HCT116 (cell line): ENCODE data around the gene DYNLT1. TPM values are rescaled to one million over a fixed set of nuclear protein-coding genes. Genes with fewer than 3 reads are reported as not detected.
"Not testable (repeated sequence)": the region's sequence is repeated elsewhere in the genome, so short reads cannot be mapped to it uniquely, and the experiment has no call there.

Experiments
- ATAC-seq: fragments of 200-7000 bp; cut with Tn5 transposase; 2 replicates; pipeline ENCODE4 v1.9.1; 2020; ENCODE audit warnings: mild to moderate bottlenecking, moderate library complexity
- BruUV-seq: library from RNA; stranded (reverse); fragments of 400-500 nt; replicated peaks from 2 replicates; lab custom pipeline; 2021; lab: Mats Ljungman, UMichigan
- CTCF ChIA-PET: fragments of 300-600 bp; sonication (Branson Sonifier 250); formaldehyde crosslinking; loops from one replicate; lab custom pipeline; 2021; ENCODE audit warnings: antibody characterized with exemption; lab: Charles Lee
- POLR2A ChIA-PET: fragments of 300-600, 350-600 bp; sonication (Branson Sonifier 250); formaldehyde crosslinking; loops from one replicate; lab custom pipeline; 2021; ENCODE audit warnings: antibody characterized with exemption; lab: Charles Lee
- RAD21 ChIA-PET, 2 experiments: fragments of 300-600 bp; sonication (Branson Sonifier 250); formaldehyde crosslinking; loops; one replicate each; lab custom pipeline; 2023; ENCODE audit warnings: low total read pairs in 2 of 2; ENCODE audit not compliant: uncharacterized antibody in 2 of 2, unreplicated experiment in 2 of 2, low non-redundant PET in 1 of 2; lab: Charles Lee
- DNase-seq: peaks from one replicate; pipeline ENCODE4 v3.0.0-alpha.2; 2010; ENCODE audit warnings: low read depth, low spot score
- H2AFZ ChIP-seq: fragments of 200-600 bp; shearing (Covaris generic), sonication (generic); 2 replicates; pipeline ENCODE4 v1.6.1; 2017; ENCODE audit warnings: low read depth, mixed run types, mixed read lengths, antibody characterized with exemption, low read length; ENCODE audit not compliant: poor library complexity, severe bottlenecking
- H3K27ac ChIP-seq: 2 replicates; pipeline ENCODE4 v1.5.1; 2012; ENCODE audit warnings: low read depth, low read length
- H3K27me3 ChIP-seq: fragments of 200-600 bp; sonication (generic); 2 replicates; pipeline ENCODE4 v1.6.1; 2016; ENCODE audit warnings: mixed run types, low read length, mixed read lengths; ENCODE audit not compliant: insufficient read depth
- H3K36me3 ChIP-seq, 2 experiments: fragments of 200-500 bp in 1 of 2; fragments of 200-600 bp in 1 of 2; sonication (Bioruptor generic) in 1 of 2; sonication (generic) in 1 of 2; 2 replicates each; pipeline versions ENCODE4 v1.5.1 to v1.6.1; 2014 to 2016; ENCODE audit warnings: low read length in 2 of 2, inconsistent platforms in 1 of 2, mixed read lengths in 1 of 2, mixed run types in 1 of 2; ENCODE audit not compliant: insufficient read depth in 2 of 2, control insufficient read depth in 1 of 2
- H3K4me1 ChIP-seq, 2 experiments: fragments of 200-600 bp in 1 of 2; sonication (generic) in 1 of 2; 2 replicates each; pipeline versions ENCODE4 v1.5.1 to v1.6.1; 2012 to 2017; ENCODE audit warnings: low read length in 2 of 2, inconsistent platforms in 1 of 2, mild to moderate bottlenecking in 1 of 2, mixed read lengths in 1 of 2, mixed run types in 1 of 2, moderate library complexity in 1 of 2; ENCODE audit not compliant: insufficient read depth in 2 of 2, control insufficient read depth in 1 of 2
- H3K4me2 ChIP-seq: fragments of 200-600 bp; sonication (generic); 2 replicates; pipeline ENCODE4 v1.6.1; 2017; ENCODE audit warnings: mixed run types, low read length, mixed read lengths
- H3K4me3 ChIP-seq, 2 experiments: fragments of 200-600 bp in 1 of 2; sonication (generic) in 1 of 2; replicated peaks in 1 of 2; 2 replicates each; pipeline ENCODE4 v1.5.1; 2011 to 2016; ENCODE audit warnings: low read length in 2 of 2, control low read depth in 1 of 2, low read depth in 1 of 2, mild to moderate bottlenecking in 1 of 2, mixed read lengths in 1 of 2, mixed run types in 1 of 2
- H3K79me2 ChIP-seq: fragments of 200-600 bp; sonication (generic); 2 replicates; pipeline ENCODE4 v1.6.1; 2017; ENCODE audit warnings: mild to moderate bottlenecking, mixed run types, low read length, moderate library complexity, mixed read lengths; ENCODE audit not compliant: insufficient read depth
- H3K9ac ChIP-seq: fragments of 200-600 bp; sonication (generic); 2 replicates; pipeline ENCODE4 v1.6.1; 2016; ENCODE audit warnings: low read length, mixed read lengths
- H3K9me2 ChIP-seq: fragments of 200-600 bp; sonication (generic), shearing (Covaris generic); 2 replicates; pipeline ENCODE4 v1.6.1; 2017; ENCODE audit warnings: mixed run types, mild to moderate bottlenecking, moderate library complexity; ENCODE audit not compliant: insufficient read depth
- H3K9me3 ChIP-seq, 2 experiments: fragments of 200-500 bp in 1 of 2; fragments of 200-600 bp in 1 of 2; sonication (Bioruptor generic) in 1 of 2; sonication (generic) in 1 of 2; 2 replicates each; pipeline ENCODE4 v1.6.1; 2014 to 2017; ENCODE audit warnings: low read length in 2 of 2, mixed read lengths in 2 of 2, inconsistent platforms in 1 of 2, low read depth in 1 of 2, mild to moderate bottlenecking in 1 of 2, mixed run types in 1 of 2, moderate library complexity in 1 of 2; ENCODE audit not compliant: control insufficient read depth in 1 of 2, insufficient read depth in 1 of 2
- H4K20me1 ChIP-seq: fragments of 200-600 bp; sonication (generic), shearing (Covaris generic); 2 replicates; pipeline ENCODE4 v1.6.1; 2017; ENCODE audit warnings: mixed run types, mild to moderate bottlenecking, moderate library complexity; ENCODE audit not compliant: insufficient read depth
- CBX3 ChIP-seq: IDR thresholded peaks from 2 replicates; pipeline ENCODE4 v1.6.1; 2012; ENCODE audit warnings: low read depth
- CEBPB ChIP-seq: IDR thresholded peaks from 2 replicates; pipeline ENCODE4 v1.6.1; 2012; ENCODE audit warnings: low read depth
- FOSL1 ChIP-seq: IDR thresholded peaks from 2 replicates; pipeline ENCODE4 v1.6.1; 2012; ENCODE audit warnings: low read depth
- JUND ChIP-seq: IDR thresholded peaks from 2 replicates; pipeline ENCODE4 v1.6.1; 2012
- RAD21 ChIP-seq: IDR thresholded peaks from 2 replicates; pipeline ENCODE4 v1.6.1; 2012; ENCODE audit warnings: low read depth, mild to moderate bottlenecking
- SP1 ChIP-seq: IDR thresholded peaks from 2 replicates; pipeline ENCODE4 v1.6.1; 2012; ENCODE audit warnings: low read depth
- SRF ChIP-seq: IDR thresholded peaks from 2 replicates; pipeline ENCODE4 v1.6.1; 2012; ENCODE audit warnings: low read depth
- TCF7L2 ChIP-seq: IDR thresholded peaks from 2 replicates; pipeline ENCODE4 v1.7.0; 2011; ENCODE audit warnings: borderline replicate concordance, inconsistent platforms; ENCODE audit not compliant: insufficient read depth, insufficient read length; ENCODE audit errors: extremely low read depth
- YY1 ChIP-seq: IDR thresholded peaks from 2 replicates; pipeline ENCODE4 v1.6.1; 2011; ENCODE audit warnings: low read length, low read depth, moderate library complexity, mild to moderate bottlenecking; ENCODE audit not compliant: insufficient replicate concordance; ENCODE audit errors: extremely low read depth
- intact Hi-C: fragments of 100-400 bp; cut with micrococcal nuclease; formaldehyde crosslinking; loops from 2 replicates; pipeline ENCODE4 v1.10.0; 2022
- total RNA-seq: library from RNA; stranded (reverse); gene quantifications from one replicate; pipeline ENCODE4 v1.2.1, GENCODE V29; 2021; ENCODE audit not compliant: unreplicated experiment
- TF ChIP-seq, protein P1 (sequence below), 3 experiments: fragments of 200-600 bp in 1 of 3; sonication (generic) in 1 of 3; IDR thresholded peaks in 2 of 3; conservative IDR thresholded peaks in 1 of 3; 2 replicates each; pipeline ENCODE4 v1.5.1; 2012 to 2017; ENCODE audit warnings: low read depth in 2 of 3, low read length in 2 of 3, antibody characterized with exemption in 1 of 3, borderline replicate concordance in 1 of 3, control low read depth in 1 of 3, mild to moderate bottlenecking in 1 of 3, mixed read lengths in 1 of 3, mixed run types in 1 of 3, moderate library complexity in 1 of 3; ENCODE audit not compliant: insufficient read depth in 1 of 3
- TF ChIP-seq, protein P2 (sequence below): IDR thresholded peaks from 2 replicates; pipeline ENCODE4 v1.6.1; 2012

DYNLT1 gene
- total RNA-seq, 1 experiment from 2014 or later, result 239 TPM

DNA sequence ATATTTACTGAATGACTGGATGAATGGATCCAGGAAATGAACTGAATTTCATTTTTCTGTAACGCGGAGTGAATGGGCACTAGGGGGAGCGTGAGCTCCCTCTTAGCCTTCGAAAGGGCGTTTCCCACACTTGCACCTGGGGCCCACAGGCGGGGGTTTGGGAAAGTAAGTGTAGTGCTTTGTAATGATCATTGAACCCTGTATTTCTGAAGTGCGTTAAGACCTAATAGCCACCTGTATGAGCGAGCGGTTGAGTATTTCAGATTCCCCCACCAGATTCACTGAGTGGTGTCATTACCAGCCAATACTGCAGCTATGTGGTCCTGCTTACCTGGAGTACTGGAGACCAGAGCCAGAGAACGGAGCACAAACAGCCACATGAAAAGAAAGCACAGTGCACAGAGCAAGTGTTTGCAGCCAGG is 15.8 kb upstream of the DYNLT1 start:
- peaks cover 22 to 38% of the 10 kb centered on the region in 2 experiments for H3K4me1 ChIP-seq
- no peak for TF ChIP-seq YY1
- TF ChIP-seq RAD21, result peak; percentile 59
- TF ChIP-seq, protein P1, sequence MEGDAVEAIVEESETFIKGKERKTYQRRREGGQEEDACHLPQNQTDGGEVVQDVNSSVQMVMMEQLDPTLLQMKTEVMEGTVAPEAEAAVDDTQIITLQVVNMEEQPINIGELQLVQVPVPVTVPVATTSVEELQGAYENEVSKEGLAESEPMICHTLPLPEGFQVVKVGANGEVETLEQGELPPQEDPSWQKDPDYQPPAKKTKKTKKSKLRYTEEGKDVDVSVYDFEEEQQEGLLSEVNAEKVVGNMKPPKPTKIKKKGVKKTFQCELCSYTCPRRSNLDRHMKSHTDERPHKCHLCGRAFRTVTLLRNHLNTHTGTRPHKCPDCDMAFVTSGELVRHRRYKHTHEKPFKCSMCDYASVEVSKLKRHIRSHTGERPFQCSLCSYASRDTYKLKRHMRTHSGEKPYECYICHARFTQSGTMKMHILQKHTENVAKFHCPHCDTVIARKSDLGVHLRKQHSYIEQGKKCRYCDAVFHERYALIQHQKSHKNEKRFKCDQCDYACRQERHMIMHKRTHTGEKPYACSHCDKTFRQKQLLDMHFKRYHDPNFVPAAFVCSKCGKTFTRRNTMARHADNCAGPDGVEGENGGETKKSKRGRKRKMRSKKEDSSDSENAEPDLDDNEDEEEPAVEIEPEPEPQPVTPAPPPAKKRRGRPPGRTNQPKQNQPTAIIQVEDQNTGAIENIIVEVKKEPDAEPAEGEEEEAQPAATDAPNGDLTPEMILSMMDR (IDR thresholded peaks at IDR 0.05 in 2 of 3, conservative IDR thresholded peaks at IDR 0.05 in 1 of 3; ENCODE audit: borderline replicate concordance in 1 of 3, insufficient read depth in 1 of 3, low read depth in 2 of 3, low read length in 2 of 3), result peak; percentile 28 to 53 (median 41); a peak in 5 of 6 replicates
- no peaks in the 10 kb centered on the region for H3K79me2 ChIP-seq
- intact Hi-C loops, result no loop called here
- no peaks in the 10 kb centered on the region for H3K27me3 ChIP-seq
- DNase-seq, result no peak
- H3K27ac ChIP-seq, result no peak overlapping the region
- CTCF ChIA-PET, result interaction anchor here (0.9 to 1.2 kb wide), 4 partner anchors 16 to 293 kb away, joined by 3 to 5 read pairs (median 3); partner anchors contain the start of gene DYNLT1
- no peaks in the 10 kb centered on the region for H3K9me2 ChIP-seq
- H3K36me3 ChIP-seq, result no peaks in the 10 kb centered on the region; a peak in 1 of 4 replicates
- POLR2A ChIA-PET, result interaction anchor here (0.9 kb wide), 1 partner anchor 9 kb away, joined by 3 read pairs; no protein-coding TSS in a partner anchor
- BruUV-seq, result no TSS peak
- H3K4me2 ChIP-seq, result no peak overlapping the region
- H4K20me1 ChIP-seq, result no peaks in the 10 kb centered on the region
- no peaks in the 10 kb centered on the region for H3K9me3 ChIP-seq
- ATAC-seq, result peak; percentile 72
- RAD21 ChIA-PET, result no interaction called here
- H3K9ac ChIP-seq, result no peak overlapping the region
- no peak overlapping the region for H2AFZ ChIP-seq
- H3K4me3 ChIP-seq, result no peak overlapping the region

- TF ChIP-seq FOSL1 (peak; percentile 73; the same call in 1 of the 2 replicates), SRF (0 out of 2 replicates have a peak, but pooled peaks have one; percentile 41), JUND (peak; percentile 84), CBX3 (peak; percentile 57; the same call in 1 of the 2 replicates), TCF7L2 (peak; percentile 19), CEBPB (peak; percentile 61), SP1 (peak; percentile 83)
- TF ChIP-seq, protein P2, sequence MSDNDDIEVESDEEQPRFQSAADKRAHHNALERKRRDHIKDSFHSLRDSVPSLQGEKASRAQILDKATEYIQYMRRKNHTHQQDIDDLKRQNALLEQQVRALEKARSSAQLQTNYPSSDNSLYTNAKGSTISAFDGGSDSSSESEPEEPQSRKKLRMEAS, result peak; percentile 39; the same call in 1 of the 2 replicates
- POLR2A ChIA-PET, result interaction anchor here (0.7 kb wide), 1 partner anchor 507 kb away, joined by 3 read pairs; no protein-coding TSS in a partner anchor
- H2AFZ ChIP-seq, H3K9me2 ChIP-seq, H3K4me3 ChIP-seq, CTCF ChIA-PET, RAD21 ChIA-PET, H3K36me3 ChIP-seq, intact Hi-C loops, H3K79me2 ChIP-seq, H3K9me3 ChIP-seq, H4K20me1 ChIP-seq, BruUV-seq, H3K27me3 ChIP-seq, DNase-seq: not testable (repeated sequence)
- H3K4me2 ChIP-seq, result peak overlapping the region; percentile 58
- ATAC-seq, result peak; percentile 64
- H3K9ac ChIP-seq, result peak overlapping the region; percentile 28
- H3K27ac ChIP-seq, result peak overlapping the region; percentile 60; the same call in 1 of the 2 replicates
- peaks cover 42 to 58% of the 10 kb centered on the region in 2 experiments for H3K4me1 ChIP-seq
These were observed 12.4 kb upstream of the DYNLT1 start for GRCh38 chr6:158656986-158657385.
